Lower leg skin (tissue), 4 donors: ENCODE data around the gene PTER. TPM values are rescaled to one million over a fixed set of nuclear protein-coding genes. Genes with fewer than 3 reads are reported as not detected.

Source experiments
- DNase-seq, 2 donors: peaks; one replicate each; pipeline ENCODE4 v3.0.0-alpha.2; 2019; ENCODE audit warnings: low spot score in 2 of 2
- H3K4me3 ChIP-seq: fragments of 200-600 bp; sonication (generic); 2 replicates; pipeline ENCODE4 v1.5.1; 2017; ENCODE audit warnings: mild to moderate bottlenecking, low read depth; ENCODE audit not compliant: poor library complexity, severe bottlenecking
- CTCF ChIP-seq, 3 donors: fragments of 450-650 bp; IDR thresholded peaks; one replicate each; pipeline ENCODE4 v1.5.1; 2016; ENCODE audit warnings: antibody characterized with exemption in 3 of 3, mild to moderate bottlenecking in 3 of 3, moderate library complexity in 2 of 3
- POLR2A ChIP-seq, 2 donors: fragments of 450-650 bp; IDR thresholded peaks; one replicate each; pipeline ENCODE4 v1.6.1; 2016 to 2017; ENCODE audit warnings: antibody characterized with exemption in 2 of 2, mild to moderate bottlenecking in 1 of 2, moderate library complexity in 1 of 2
- WGBS, 2 donors: methylation state at CpG; one replicate each; pipeline ENCODE4 v1.1.5; 2018; 5-methylcytosine and 5-hydroxymethylcytosine counted together
- intact Hi-C: fragments of 100-400 bp; cut with DNase I; formaldehyde crosslinking; loops from one replicate; pipeline ENCODE4 v1.15.0; 2023; ENCODE audit warnings: low total_unique reads
- total RNA-seq, 4 donors: library from RNA; depleted of rRNA; stranded (reverse); fragments of >200 nt; gene quantifications; one replicate each; pipeline ENCODE4 v1.1.0, GENCODE V29; 2016

The PTER gene
- total RNA-seq, 4 donors from 2014 or later, result 10.2 to 17.6 (median 14.0) TPM

- 66 to 72% methylated on average over 3 of the region's 3 CpGs for whole genome bisulfite sequencing, 2 donors
- intact Hi-C loops, result no loop called here
- H3K4me3 ChIP-seq, result no peak overlapping the region
- no peak for TF ChIP-seq CTCF (IDR thresholded peaks at IDR 0.05)
- TF ChIP-seq POLR2A (IDR thresholded peaks at IDR 0.05), result no peak
- no peak for DNase-seq
Measured at GRCh38 chr10:16423599-16423998, 13.2 kb upstream of the PTER start.

DNA sequence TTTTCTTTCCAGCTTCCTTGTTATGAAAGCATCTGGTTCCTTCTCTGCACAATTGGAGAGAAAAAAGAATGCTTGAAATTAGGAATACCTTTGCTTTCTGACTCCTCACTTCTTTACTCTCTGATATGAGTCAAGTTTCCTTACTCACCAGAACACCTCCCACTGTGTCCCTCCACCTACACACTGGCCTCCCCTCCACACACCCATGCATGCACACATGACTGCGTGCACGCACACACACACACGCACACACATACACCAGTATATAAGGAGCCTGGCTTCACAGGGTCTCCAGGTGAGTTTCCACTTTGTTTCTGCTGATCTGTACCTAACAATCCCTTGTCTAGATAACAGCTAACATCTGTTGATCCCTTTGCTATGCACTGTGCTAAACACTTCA, 11.4 kb upstream of the PTER start:
- WGBS, 2 donors, result 91 to 93% methylated on average over 3 of the region's 3 CpGs
- intact Hi-C loops, result no loop called here
- TF ChIP-seq CTCF (IDR thresholded peaks at IDR 0.05) (no peak), POLR2A (IDR thresholded peaks at IDR 0.05) (no peak)

GRCh38 chr10:16429539-16429938, 7.3 kb upstream of the PTER start:
- intact Hi-C loops, result no loop called here
- 84 to 88% methylated on average over 6 of the region's 6 CpGs for WGBS, 2 donors
- no peak for TF ChIP-seq POLR2A (IDR thresholded peaks at IDR 0.05)
- no peak for TF ChIP-seq CTCF (IDR thresholded peaks at IDR 0.05)
- DNase-seq, result no peak
- no peak overlapping the region for H3K4me3 ChIP-seq

More for the DNA sequence above, 11.4 kb upstream of the PTER start:
- no peak overlapping the region for H3K4me3 ChIP-seq
- no peak for DNase-seq

- intact Hi-C loops, result no loop called here
- peak in 1 of 2 donors; percentile 17 for DNase-seq
- TF ChIP-seq POLR2A (IDR thresholded peaks at IDR 0.05) (no peak), CTCF (IDR thresholded peaks at IDR 0.05) (no peak)
- 1 to 4% methylated on average over 9 of the region's 9 CpGs for WGBS, 2 donors
- H3K4me3 ChIP-seq, result no peak overlapping the region
Measured at GRCh38 chr10:16436367-16436757, 448 bp upstream of the PTER start.

- intact Hi-C loops, result no loop called here
- DNase-seq, result no peak
- 61 to 74% methylated on average over 5 of the region's 5 CpGs for WGBS, 2 donors
- TF ChIP-seq CTCF (IDR thresholded peaks at IDR 0.05) (no peak), POLR2A (IDR thresholded peaks at IDR 0.05) (no peak)
- H3K4me3 ChIP-seq, result no peak overlapping the region
Measured at GRCh38 chr10:16437540-16437894, 707 bp downstream of the PTER start.

GRCh38 chr10:16439295-16439694, 2.5 kb downstream of the PTER start:
- TF ChIP-seq POLR2A (IDR thresholded peaks at IDR 0.05), result no peak
- no peak for TF ChIP-seq CTCF (IDR thresholded peaks at IDR 0.05)
- intact Hi-C loops, result no loop called here
- no peak overlapping the region for H3K4me3 ChIP-seq
- WGBS, 2 donors, result 37 to 51% methylated on average over 1 of the region's 1 CpG
- no peak for DNase-seq
